Measurements from ENCODE around the gene ERG28. TPM values are rescaled to one million over a fixed set of nuclear protein-coding genes. Genes with fewer than 3 reads are reported as not detected.

ERG28 gene
- polyA plus RNA-seq, 1 of the 3 experiments (the other 2 are of a cell fraction): 14.8 TPM

DNA sequence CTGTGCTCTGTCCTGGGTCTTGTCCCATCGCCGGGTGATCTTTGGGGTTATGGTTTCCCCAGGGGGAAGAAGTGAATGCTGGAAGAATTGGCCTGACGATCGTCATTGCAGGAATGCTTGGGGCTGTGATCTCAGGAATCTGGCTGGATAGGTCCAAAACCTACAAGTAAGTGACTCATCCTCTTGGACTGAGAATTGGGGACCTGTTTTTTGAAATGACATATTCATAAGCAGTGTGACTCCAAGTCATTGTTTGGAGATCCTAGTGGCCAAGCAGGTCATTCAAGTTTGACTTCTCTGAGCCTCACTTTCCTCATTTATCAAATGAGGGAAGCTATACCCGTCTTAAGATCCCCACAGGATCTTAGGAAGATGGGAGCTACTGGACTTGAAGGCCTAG, 25.8 kb downstream of the ERG28 start (continued):
- TF ChIP-seq, protein P1, sequence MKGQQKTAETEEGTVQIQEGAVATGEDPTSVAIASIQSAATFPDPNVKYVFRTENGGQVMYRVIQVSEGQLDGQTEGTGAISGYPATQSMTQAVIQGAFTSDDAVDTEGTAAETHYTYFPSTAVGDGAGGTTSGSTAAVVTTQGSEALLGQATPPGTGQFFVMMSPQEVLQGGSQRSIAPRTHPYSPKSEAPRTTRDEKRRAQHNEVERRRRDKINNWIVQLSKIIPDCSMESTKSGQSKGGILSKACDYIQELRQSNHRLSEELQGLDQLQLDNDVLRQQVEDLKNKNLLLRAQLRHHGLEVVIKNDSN (IDR thresholded peaks at IDR 0.05; ENCODE audit: borderline replicate concordance, low read depth): no peak
- TF ChIP-seq EZH2phosphoT487 (IDR thresholded peaks at IDR 0.05; ENCODE audit: borderline replicate concordance, low read depth): no peak

DNA sequence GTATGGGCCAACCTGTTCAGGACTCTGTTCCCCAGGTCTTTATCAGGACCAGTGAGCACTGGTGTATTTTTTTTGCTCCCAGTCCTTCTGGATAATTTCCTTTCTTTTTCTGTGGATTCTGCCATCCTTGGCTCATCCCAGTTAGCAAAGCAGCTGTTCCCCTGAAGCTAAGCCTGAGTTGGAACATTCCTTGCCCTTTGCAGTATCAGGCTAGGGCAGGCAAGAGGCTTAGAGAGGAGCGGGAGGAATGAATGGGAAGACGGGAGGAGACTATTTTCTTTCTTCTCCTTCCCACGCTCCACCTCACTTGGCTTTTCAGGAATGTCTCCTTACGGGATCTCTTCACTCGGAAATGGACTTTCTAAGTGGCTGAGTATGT, 29.2 kb downstream of the ERG28 start:
- ChIA-PET CTCF (interaction anchor here (1.5 kb wide), 1 partner anchor 54 kb away, joined by 3 read pairs; no protein-coding TSS in a partner anchor), POLR2A (no interaction called here)
- H3K9ac ChIP-seq: no peak overlapping the region

More for the DNA sequence above, 29.2 kb downstream of the ERG28 start:
- Histone ChIP-seq H3F3A (replicated peaks; ENCODE audit: insufficient read depth) (no peaks in the 10 kb centered on the region), H3K27ac (ENCODE audit: low read depth in 2 of 2, low read length in 1 of 2) (no peak overlapping the region), H3K27me3 (ENCODE audit: insufficient read depth) (peaks cover 4% of the 10 kb centered on the region; the same call in 1 of the 2 replicates), H3K79me2 (ENCODE audit: insufficient read depth) (no peaks in the 10 kb centered on the region), H4K20me1 (ENCODE audit: insufficient read depth) (no peaks in the 10 kb centered on the region), H3K4me3 (ENCODE audit: low read depth in 2 of 2, low read length in 1 of 2) (no peak overlapping the region), H3K4me1 (ENCODE audit: control insufficient read depth in 1 of 2, insufficient read depth in 2 of 2, low read depth in 1 of 2, low read length in 1 of 2) (peaks cover 0 to 11% of the 10 kb centered on the region in 2 experiments; a peak in 1 of 4 replicates), H3K36me3 (replicated peaks in 1 of 2; ENCODE audit: control insufficient read depth in 1 of 2, insufficient read depth in 2 of 2, low read length in 1 of 2) (no peaks in the 10 kb centered on the region), H2AFZ (ENCODE audit: low read depth) (no peak overlapping the region), H3K4me2 (no peak overlapping the region), H3K9me2 (no peaks in the 10 kb centered on the region), H3K9me3 (no peaks in the 10 kb centered on the region)
- DNase-seq: no peak
- 71% methylated on average over 5 of the region's 5 CpGs for WGBS (ENCODE audit: low lambda C conversion rate)
- TF ChIP-seq GABPA (IDR thresholded peaks at IDR 0.05; ENCODE audit: low read depth) (no peak), YY1 (IDR thresholded peaks at IDR 0.05; ENCODE audit: low read depth) (no peak), SMC3 (IDR thresholded peaks at IDR 0.05; ENCODE audit: low read depth, low read length) (no peak), EZH2phosphoT487 (IDR thresholded peaks at IDR 0.05; ENCODE audit: borderline replicate concordance, low read depth) (no peak), FOSL2 (IDR thresholded peaks at IDR 0.05; ENCODE audit: borderline replicate concordance, low read depth) (no peak), POLR2AphosphoS5 (IDR thresholded peaks at IDR 0.05; ENCODE audit: low read depth, low read length) (no peak), NFIC (IDR thresholded peaks at IDR 0.05; ENCODE audit: borderline replicate concordance) (no peak), RFX5 (IDR thresholded peaks at IDR 0.05; ENCODE audit: low read length) (no peak), FOXJ3 (CRISPR knock-in tag; IDR thresholded peaks at IDR 0.05) (no peak), RXRA (IDR thresholded peaks at IDR 0.05; ENCODE audit: borderline replicate concordance, low read depth) (no peak), EP300 (IDR thresholded peaks at IDR 0.05; ENCODE audit: borderline replicate concordance in 1 of 2, low read depth in 1 of 2, low read length in 1 of 2) (no peak), JUND (IDR thresholded peaks at IDR 0.05) (no peak), TCF12 (IDR thresholded peaks at IDR 0.05) (no peak), CHD2 (IDR thresholded peaks at IDR 0.05; ENCODE audit: low read length, partially characterized antibody) (no peak), RCOR1 (IDR thresholded peaks at IDR 0.05; ENCODE audit: low read length) (no peak)
- TF ChIP-seq, protein P2, sequence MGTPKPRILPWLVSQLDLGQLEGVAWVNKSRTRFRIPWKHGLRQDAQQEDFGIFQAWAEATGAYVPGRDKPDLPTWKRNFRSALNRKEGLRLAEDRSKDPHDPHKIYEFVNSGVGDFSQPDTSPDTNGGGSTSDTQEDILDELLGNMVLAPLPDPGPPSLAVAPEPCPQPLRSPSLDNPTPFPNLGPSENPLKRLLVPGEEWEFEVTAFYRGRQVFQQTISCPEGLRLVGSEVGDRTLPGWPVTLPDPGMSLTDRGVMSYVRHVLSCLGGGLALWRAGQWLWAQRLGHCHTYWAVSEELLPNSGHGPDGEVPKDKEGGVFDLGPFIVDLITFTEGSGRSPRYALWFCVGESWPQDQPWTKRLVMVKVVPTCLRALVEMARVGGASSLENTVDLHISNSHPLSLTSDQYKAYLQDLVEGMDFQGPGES (IDR thresholded peaks at IDR 0.05; ENCODE audit: low read depth, low read length): no peak
- TF ChIP-seq, protein P3, sequence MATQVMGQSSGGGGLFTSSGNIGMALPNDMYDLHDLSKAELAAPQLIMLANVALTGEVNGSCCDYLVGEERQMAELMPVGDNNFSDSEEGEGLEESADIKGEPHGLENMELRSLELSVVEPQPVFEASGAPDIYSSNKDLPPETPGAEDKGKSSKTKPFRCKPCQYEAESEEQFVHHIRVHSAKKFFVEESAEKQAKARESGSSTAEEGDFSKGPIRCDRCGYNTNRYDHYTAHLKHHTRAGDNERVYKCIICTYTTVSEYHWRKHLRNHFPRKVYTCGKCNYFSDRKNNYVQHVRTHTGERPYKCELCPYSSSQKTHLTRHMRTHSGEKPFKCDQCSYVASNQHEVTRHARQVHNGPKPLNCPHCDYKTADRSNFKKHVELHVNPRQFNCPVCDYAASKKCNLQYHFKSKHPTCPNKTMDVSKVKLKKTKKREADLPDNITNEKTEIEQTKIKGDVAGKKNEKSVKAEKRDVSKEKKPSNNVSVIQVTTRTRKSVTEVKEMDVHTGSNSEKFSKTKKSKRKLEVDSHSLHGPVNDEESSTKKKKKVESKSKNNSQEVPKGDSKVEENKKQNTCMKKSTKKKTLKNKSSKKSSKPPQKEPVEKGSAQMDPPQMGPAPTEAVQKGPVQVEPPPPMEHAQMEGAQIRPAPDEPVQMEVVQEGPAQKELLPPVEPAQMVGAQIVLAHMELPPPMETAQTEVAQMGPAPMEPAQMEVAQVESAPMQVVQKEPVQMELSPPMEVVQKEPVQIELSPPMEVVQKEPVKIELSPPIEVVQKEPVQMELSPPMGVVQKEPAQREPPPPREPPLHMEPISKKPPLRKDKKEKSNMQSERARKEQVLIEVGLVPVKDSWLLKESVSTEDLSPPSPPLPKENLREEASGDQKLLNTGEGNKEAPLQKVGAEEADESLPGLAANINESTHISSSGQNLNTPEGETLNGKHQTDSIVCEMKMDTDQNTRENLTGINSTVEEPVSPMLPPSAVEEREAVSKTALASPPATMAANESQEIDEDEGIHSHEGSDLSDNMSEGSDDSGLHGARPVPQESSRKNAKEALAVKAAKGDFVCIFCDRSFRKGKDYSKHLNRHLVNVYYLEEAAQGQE (IDR thresholded peaks at IDR 0.05; ENCODE audit: low read depth, low read length): no peak
- TF ChIP-seq, protein P4, sequence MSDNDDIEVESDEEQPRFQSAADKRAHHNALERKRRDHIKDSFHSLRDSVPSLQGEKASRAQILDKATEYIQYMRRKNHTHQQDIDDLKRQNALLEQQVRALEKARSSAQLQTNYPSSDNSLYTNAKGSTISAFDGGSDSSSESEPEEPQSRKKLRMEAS (IDR thresholded peaks at IDR 0.05; ENCODE audit: low read depth): no peak

All from SK-N-SH (cell line).